HT-29 (cell line): ENCODE data around the gene MYO1A. TPM values are rescaled to one million over a fixed set of nuclear protein-coding genes. Genes with fewer than 3 reads are reported as not detected.
A peak's percentile ranks its signal among the peaks of the same experiment; 100 is the strongest.

Experiments used
- DNase-seq: peaks from one replicate; pipeline ENCODE4 v3.0.0-alpha.2; 2015; ENCODE audit warnings: low spot score
- total RNA-seq: library from RNA; depleted of rRNA; stranded (reverse); fragments of >200 nt; shearing (Covaris generic); gene quantifications from 2 replicates; pipeline ENCODE4 v1.2.3, GENCODE V29; 2014; rRNA removed

MYO1A gene
- total RNA-seq = 0.76 and 1.8 TPM in 2 replicates

DNA sequence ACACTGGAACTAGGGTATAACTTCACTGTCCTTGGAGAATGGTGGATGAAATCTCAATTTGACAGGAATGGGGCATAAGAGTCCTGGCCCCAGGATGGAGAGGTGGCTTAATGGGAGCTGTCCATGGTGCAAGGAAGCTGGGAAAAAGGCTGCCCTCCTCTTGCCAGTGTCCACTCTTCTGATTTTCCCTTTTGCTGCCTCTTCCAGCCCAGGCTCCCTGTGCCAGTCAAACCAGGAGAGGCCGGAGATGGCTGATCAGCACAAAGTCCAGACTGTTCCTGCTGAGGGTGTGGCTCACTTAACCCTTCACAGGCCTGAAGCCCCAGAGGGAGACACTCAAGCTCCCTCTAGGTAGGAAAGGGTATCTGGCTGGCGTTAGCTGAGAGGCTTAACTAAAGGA, at the start of gene MYO1A:
MYO1A (minus strand) TSS at position 240 of the 400 bp plus-strand sequence. CDS start 1,806 bp downstream, outside the sequence.
- DNase-seq = peak; percentile 32

DNA sequence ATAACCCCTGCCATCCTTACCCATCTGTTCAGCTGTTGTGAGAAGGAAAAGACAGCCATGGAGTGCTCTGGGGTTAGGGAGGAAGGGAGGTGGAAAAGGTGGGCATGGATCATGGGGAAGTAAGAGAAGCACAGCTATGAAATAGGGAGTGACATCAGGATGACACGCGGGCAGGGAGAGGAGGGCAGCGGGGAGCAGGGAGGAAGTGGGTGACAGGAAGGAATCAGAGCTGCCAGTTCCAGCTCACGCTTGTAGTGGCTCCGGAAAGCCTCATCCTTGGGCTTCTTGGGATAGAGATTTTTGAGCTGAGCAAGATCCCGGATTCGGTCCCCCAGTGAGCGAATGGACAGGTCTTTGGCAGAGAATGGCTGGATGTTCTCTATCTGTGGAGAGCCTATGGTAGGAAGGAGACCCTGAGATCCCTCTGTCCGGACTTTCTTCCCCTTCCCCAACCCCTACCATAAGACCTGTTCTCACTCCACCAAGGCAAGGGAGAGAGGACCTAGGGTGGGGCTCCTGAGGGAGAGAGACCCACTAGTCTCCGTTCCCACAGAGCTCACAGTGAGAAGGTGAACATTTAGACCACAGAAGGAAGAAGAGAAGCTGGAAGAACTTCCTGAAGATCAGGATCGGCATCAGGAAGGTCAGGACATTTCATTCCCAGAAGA, 49.3 kb upstream of the MYO1A start:
- no peak for DNase-seq

GRCh38 chr12:57098546-57098945, 48.6 kb upstream of the MYO1A start:
- DNase-seq = no peak

DNA sequence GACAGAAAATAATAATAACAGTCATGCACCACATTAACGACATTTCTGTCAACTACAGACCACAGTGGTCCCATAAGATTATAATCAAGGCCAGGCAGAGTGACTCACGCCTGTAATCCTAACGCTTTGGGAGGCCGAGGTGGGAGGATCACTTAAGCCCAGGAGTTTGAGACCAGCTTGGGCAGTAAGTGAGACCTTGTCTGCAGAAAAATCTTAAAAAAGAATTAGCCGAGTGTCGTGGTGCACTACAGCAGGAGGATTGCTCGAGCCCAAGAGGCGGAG, 47.6 kb upstream of the MYO1A start:
- no peak for DNase-seq

DNA sequence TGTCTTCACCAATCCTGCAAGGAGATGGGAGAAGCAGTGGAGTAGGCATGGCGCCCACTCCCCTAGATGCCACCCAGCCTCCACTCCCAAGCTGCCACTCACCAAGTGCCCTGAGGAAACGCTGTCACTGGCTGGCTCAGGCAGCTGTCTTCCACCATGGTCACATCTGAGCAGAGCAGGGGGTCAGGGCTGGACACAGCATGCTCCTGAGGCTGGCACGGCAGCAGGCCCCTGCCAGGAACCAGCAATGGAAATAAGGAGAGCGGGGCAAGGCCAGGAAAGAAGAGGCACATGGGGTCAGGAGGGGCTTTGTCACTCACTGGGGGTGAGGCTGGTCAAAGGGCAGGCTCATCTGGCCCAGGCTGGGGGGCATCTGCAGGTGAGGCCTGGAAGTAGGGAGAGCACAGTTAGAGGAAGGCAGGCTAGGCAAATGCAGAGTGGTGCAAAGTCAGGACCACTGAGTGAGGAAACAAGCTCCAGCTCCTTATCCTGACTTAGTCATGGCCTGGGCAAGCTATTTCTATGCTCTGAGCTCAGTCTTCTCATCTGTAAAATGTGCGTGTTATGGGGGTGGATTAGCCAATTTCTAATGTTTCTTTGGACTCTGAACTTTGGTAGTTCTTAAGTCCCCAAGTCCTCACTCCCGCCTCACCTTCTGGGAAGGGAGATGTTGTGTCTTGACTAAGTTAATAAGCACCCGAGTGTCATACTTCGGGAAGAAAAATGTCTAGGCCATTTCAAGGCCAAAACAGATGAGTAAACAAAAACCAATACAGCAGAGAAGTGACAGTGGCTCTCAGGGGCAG, 47.0 kb upstream of the MYO1A start:
- no peak for DNase-seq

DNA sequence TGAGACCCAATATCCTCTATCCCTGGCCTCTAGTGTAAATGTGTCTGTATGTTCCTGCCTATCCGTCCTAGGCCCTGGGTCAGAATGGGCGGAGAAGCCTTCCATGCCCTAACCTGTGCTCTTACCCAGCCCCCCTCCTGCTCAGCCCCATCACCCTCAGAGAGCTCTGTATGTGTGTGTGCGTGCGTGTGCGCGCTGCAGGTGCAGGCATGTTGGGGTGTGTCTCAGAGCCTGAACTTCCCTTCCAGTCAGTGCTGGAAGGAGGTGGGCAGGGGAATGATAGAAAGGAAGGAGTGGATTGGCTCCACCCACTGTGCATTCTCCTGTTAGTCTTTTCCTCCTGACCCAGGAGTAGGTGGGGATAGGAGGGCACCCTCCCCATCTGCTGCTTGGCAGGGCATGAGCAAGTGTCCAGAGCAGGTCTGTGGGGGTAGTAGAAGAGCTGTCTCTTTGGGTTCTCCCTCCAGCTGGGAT, 46.2 kb upstream of the MYO1A start:
- peak; percentile 48 for DNase-seq

- no peak for DNase-seq
These were observed 45.5 kb upstream of the MYO1A start for GRCh38 chr12:57095440-57095839.

DNA sequence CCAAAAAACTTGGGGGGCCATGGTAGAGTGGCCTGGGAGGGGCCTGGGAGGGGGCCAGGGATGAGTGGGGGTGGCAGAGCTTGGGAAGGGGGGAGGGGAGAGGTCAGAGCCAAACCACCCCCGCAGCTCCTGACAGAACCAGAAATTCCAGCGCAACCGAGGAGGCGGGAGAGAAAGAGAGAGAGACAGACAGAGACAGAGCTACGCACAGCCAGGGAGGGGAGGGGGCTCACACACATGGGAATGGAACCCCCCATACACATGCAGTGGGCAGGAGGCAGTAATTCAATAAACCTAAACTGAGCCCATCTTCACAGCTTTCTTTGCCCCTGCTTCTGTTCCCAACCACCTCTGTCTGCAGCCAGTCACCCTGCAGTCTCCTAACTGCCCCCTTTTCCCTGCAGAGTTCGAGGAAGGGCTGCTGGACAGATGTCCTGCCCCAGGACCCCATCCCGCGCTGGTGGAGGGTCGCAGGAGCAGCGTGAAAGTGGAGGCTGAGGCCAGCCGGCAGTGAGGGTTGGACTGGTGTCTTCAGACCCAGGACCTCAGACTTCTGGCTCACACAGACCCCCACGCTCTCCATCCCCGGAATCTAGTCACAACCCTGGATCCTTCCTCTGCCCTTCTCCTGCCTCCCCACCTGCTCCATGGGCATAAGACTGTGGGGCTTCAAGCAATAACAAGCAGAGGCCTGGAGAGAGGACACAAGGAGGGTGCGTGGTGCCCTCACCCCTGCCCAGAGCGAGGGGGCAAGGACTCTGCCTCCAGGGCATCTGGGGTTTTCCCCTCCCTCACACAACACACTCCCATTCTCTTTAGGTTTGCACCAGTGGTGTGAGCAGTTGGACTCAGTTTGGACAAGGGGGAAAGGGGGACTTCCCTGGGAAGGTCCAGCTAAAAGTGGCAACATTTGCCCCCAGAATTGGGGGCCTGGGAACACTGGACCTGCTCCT, 44.6 kb upstream of the MYO1A start:
- no peak for DNase-seq

- no peak for DNase-seq
These were observed 43.7 kb upstream of the MYO1A start for GRCh38 chr12:57093415-57094207.

- no peak for DNase-seq
These were observed 43.0 kb upstream of the MYO1A start for GRCh38 chr12:57092876-57093414.

DNA sequence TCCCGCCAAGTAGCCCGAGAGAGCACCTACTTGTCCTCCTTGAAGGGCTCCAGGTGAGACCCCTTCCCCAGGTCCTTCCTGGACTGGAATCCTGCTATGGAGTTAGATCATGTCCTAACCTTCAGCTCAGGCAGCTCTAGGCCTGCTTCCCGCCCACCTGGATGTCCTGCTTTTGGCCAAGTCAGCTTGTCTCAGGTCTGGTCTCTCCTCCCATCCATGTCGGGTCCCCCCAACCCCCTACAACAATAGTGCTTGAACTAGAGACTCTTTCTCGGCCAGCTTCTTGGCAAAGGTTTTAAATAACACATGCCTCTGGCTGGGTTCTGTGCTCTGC, 42.6 kb upstream of the MYO1A start:
- no peak for DNase-seq

GRCh38 chr12:57091638-57092528, 42.0 kb upstream of the MYO1A start:
- no peak for DNase-seq

DNA sequence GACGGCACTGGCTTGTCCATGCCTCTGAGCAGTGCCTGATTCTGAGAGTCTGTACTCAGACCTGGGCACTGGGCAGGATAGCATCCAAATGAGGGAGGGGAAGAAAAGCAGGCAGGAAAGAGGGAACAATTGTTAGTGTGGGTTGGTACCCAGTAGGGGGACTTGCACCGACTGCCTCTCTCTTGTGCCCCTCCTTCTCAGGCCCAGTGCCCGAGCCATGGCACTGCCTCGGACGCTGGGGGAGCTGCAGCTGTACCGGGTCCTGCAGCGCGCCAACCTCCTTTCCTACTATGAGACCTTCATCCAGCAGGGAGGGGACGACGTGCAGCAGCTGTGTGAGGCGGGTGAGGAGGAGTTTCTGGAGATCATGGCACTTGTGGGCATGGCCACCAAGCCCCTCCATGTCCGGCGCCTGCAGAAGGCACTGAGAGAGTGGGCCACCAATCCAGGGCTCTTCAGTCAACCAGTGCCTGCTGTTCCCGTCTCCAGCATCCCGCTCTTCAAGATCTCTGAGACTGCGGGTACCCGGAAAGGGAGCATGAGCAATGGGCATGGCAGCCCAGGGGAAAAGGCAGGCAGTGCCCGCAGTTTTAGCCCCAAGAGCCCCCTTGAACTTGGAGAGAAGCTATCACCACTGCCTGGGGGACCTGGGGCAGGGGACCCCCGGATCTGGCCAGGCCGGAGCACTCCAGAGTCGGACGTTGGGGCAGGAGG, 41.2 kb upstream of the MYO1A start:
- DNase-seq = no peak

DNA sequence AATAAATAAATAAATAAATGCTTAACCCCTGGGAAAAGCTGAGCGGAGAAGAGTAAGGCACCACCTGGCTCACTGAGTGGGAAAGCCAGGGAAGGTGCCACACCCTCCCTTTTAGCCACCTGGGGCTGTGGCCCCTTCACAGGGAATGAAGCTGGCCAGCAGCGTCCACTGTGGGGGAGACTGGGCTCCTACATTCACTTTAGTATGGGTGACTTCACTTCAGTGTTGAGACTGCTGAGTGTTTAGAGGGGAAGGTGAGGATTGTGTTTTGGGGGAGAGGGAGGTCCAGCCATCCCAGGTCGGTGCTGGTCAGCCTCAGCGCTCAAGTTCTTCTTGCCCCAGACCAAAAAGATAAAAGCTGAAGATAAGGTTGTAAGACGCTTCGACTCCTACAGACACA, 40.6 kb upstream of the MYO1A start:
- DNase-seq = no peak

DNA sequence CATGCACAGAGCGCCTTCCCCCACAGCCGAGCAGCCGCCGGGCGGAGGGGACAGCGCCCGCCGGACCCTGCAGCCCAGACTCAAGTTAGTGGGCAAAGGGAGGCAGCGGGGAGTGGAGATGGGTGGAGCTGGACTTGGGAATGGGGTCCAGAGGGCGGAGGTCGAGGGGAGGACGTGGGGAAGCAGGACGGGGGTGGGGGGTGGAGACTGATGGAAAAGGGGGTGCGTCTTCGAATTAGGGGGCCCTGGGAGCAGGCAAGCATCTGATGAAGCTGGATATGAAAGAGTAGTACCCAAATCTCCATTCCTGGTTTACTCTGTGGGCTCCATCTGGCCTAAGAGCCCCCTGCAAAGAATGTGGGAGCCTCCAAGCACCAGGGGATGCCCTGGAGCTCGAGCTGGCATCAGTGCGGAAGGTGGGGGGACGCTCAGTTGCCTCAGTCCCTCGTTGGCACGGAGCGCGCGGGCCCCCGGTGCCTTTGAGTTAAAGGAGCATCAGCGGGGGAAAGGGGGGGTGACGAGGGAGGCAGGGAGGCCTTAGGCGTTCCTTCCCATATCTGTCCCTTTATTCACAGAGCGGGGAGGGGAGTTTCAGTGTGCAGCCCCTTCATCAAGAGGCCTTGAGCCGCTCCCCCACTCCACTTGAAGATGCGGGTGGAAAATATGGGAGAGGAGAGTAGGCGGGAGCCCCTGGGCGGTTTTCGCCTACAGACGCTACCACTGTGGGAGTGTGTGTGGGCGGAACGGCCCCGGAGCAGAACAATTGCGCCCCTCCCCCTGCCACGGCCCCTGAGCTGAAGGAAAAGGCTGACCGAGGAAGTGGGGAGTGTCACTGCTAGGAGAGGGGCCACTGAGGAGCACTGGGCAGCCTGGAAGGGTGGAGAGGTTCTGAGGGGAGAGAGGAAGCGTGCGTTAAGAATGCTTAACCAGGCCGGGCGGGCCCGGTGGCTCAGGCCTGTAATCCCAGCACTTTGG, 39.6 kb upstream of the MYO1A start:
- DNase-seq = peak; percentile 47

DNA sequence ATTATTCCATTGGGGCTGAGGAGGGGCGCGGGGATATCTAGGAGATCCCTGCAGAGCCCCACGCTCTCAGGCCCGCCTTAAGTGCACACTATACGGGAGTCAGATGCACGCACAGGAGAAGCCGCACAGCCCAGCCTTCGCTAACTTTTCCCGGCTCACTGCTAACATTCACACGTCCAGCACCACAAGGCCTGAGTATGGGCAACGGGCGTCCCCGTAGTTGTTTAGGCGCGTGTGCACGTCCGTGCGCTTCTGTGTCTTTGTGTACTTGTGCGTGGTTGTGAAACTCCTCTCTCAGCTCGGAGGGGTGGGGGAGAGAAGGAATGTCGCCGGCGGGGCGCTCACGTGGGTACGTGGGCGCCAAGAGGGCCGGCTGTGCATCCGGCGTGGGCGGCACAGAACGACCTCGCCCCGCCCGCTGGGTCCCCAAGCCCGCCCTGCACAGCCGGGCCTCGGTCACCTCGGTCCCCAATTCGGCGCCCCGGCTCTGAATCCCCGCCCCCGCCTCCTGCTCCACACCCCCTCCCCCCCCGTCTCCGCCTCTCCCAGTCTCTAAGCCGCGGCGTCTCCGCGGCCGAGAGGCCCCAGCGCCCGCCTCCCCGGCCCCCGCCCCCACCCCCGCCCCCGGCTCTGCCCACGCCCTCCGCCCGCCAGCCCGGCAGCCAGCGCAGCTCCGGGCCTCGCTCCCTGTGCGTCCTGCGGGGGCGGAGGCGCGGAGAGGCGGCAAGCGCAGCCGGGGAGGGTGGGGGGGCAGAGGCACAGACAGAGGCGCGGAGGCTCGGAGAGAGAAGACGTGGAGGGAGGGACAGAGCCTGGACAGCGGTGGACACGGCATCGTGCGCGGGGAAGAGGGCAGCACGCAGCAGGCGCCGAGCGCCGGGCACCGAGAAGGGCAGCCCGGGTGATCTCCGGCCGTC, 38.7 kb upstream of the MYO1A start, which contains the start of gene NAB2:
NAB2 (plus strand) TSS at position 761 of the 917 bp plus-strand sequence. CDS start 158 bp downstream, outside the sequence.
- DNase-seq = peak; percentile 94
